Astrocyte of the spinal cord (primary cell): ENCODE data around the gene SEMA6D.

ENCODE experiments used
- DNase-seq: peaks from one replicate; pipeline ENCODE4 v3.0.0; 2011; ENCODE audit warnings: low read depth, low spot score
- H3K4me3 ChIP-seq: 2 replicates; pipeline ENCODE4 v1.5.1; 2011; ENCODE audit warnings: low read depth, mild to moderate bottlenecking, low read length, moderate library complexity
- in situ Hi-C: cut with HindIII; loops from 2 replicates; pipeline ENCODE4 v1.10.0; 2017; ENCODE audit warnings: low sequenced_read_pairs
- TF ChIP-seq, protein P1 (sequence below): IDR thresholded peaks from 2 replicates; pipeline ENCODE4 v1.5.1; 2012; ENCODE audit warnings: low read depth, mild to moderate bottlenecking, low read length, inconsistent platforms

The SEMA6D gene

DNA sequence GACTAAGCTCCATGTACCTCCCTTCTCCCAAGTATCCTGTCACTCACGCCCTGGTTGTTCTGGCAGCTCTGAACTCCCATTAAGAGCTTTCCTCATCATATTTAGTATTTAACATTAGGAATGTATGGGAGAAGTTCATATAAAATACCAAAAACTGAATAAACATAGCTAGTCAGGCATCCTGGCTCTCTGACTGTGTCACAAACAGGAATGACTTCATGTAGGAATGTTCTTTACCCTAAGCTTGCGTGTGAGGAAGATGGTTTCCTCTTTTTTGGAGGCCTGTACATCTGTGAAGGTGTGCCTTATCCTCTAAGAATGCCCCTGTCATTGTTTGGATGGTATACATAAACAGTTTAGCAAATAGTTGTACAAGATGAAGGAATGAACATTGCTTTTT is 38.6 kb downstream of the SEMA6D start:
- in situ Hi-C loops, result no loop called here
- TF ChIP-seq, protein P1, sequence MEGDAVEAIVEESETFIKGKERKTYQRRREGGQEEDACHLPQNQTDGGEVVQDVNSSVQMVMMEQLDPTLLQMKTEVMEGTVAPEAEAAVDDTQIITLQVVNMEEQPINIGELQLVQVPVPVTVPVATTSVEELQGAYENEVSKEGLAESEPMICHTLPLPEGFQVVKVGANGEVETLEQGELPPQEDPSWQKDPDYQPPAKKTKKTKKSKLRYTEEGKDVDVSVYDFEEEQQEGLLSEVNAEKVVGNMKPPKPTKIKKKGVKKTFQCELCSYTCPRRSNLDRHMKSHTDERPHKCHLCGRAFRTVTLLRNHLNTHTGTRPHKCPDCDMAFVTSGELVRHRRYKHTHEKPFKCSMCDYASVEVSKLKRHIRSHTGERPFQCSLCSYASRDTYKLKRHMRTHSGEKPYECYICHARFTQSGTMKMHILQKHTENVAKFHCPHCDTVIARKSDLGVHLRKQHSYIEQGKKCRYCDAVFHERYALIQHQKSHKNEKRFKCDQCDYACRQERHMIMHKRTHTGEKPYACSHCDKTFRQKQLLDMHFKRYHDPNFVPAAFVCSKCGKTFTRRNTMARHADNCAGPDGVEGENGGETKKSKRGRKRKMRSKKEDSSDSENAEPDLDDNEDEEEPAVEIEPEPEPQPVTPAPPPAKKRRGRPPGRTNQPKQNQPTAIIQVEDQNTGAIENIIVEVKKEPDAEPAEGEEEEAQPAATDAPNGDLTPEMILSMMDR, result no peak
- H3K4me3 ChIP-seq, result no peak overlapping the region

GRCh38 chr15:47756872-47757271 is 39.6 kb downstream of the SEMA6D start:
- TF ChIP-seq, protein P1, result no peak
- H3K4me3 ChIP-seq, result no peak overlapping the region
- in situ Hi-C loops, result no loop called here
- peak; percentile 79 for DNase-seq

More for the DNA sequence above, 38.6 kb downstream of the SEMA6D start:
- DNase-seq, result no peak

- DNase-seq, result no peak
- in situ Hi-C loops, result no loop called here
Observed at GRCh38 chr15:47757331-47757730, 40.0 kb downstream of the SEMA6D start.

GRCh38 chr15:47762621-47763020 is 45.3 kb downstream of the SEMA6D start:
- no peak for DNase-seq
- in situ Hi-C loops, result no loop called here
- no peak overlapping the region for H3K4me3 ChIP-seq
- TF ChIP-seq, protein P1, result no peak

More at GRCh38 chr15:47757331-47757730, 40.0 kb downstream of the SEMA6D start:
- TF ChIP-seq, protein P1, result no peak
- H3K4me3 ChIP-seq, result no peak overlapping the region

DNA sequence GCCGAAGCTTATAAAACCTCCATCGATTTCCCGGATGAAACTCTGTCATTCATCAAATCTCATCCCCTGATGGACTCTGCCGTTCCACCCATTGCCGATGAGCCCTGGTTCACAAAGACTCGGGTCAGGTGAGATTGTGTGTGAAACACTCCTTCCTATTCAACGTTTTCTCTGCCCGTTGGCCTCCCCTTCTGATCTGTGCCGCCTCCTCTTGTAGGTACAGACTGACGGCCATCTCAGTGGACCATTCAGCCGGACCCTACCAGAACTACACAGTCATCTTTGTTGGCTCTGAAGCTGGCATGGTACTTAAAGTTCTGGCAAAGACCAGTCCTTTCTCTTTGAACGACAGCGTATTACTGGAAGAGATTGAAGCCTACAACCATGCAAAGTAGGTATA is 47.4 kb downstream of the SEMA6D start:
- no peak for DNase-seq
- TF ChIP-seq, protein P1, result no peak
- in situ Hi-C loops, result no loop called here
- H3K4me3 ChIP-seq, result no peak overlapping the region

- no peak for DNase-seq
- TF ChIP-seq, protein P1, result no peak
- in situ Hi-C loops, result no loop called here
- H3K4me3 ChIP-seq, result no peak overlapping the region
Observed at GRCh38 chr15:47766406-47766805, 49.1 kb downstream of the SEMA6D start.

DNA sequence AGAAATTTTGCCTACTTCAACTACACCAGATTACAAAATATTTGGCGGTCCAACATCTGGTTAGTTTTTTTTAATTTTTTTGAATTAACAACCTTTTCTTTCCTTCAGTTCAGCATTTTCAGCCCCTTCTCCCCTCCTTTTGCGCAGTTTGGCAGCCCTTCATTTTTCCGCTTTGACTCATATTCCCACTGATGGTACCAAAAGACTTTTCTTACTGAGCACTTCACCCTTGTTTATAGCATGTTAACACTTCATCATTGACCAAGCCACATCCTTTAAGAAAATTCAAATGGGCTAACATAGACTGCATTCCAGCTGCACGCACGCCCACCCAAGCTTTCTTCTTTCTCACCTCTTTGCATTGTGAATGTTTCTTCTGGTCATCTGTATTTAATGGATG is 49.7 kb downstream of the SEMA6D start:
- no peak for DNase-seq
- no peak overlapping the region for H3K4me3 ChIP-seq
- TF ChIP-seq, protein P1, result no peak
- in situ Hi-C loops, result no loop called here
